GM12891 (cell line): ENCODE data around the gene FHAD1.

ENCODE experiments used
- PAX5 ChIP-seq: IDR thresholded peaks from 2 replicates; pipeline ENCODE4 v1.6.1; 2011; ENCODE audit warnings: low read length, moderate library complexity, mild to moderate bottlenecking; ENCODE audit not compliant: insufficient read depth, severe bottlenecking
- POLR2A ChIP-seq: IDR thresholded peaks from 2 replicates; pipeline ENCODE4 v1.6.1; 2011; ENCODE audit warnings: low read depth, low read length, control low read depth
- POLR2AphosphoS5 ChIP-seq: IDR thresholded peaks from 2 replicates; pipeline ENCODE4 v1.6.1; 2011; ENCODE audit warnings: low read depth, low read length, control low read depth
- POU2F2 ChIP-seq: IDR thresholded peaks from 2 replicates; pipeline ENCODE4 v1.6.1; 2011; ENCODE audit warnings: low read depth, mild to moderate bottlenecking, control low read depth, low read length, moderate library complexity
- SPI1 ChIP-seq: IDR thresholded peaks from 2 replicates; pipeline ENCODE4 v1.6.1; 2011; ENCODE audit warnings: low read depth, low read length, control low read depth
- TAF1 ChIP-seq: IDR thresholded peaks from 2 replicates; pipeline ENCODE4 v1.6.1; 2011; ENCODE audit warnings: low read depth, low read length, control low read depth

GRCh38 chr1:15286452-15286851, 39.4 kb downstream of the FHAD1 start:
- TF ChIP-seq POLR2A (no peak), SPI1 (no peak), POLR2AphosphoS5 (no peak), PAX5 (no peak), TAF1 (no peak), POU2F2 (no peak)
